GM12878 (cell line): ENCODE data around the gene THADA. TPM values are rescaled to one million over a fixed set of nuclear protein-coding genes. Genes with fewer than 3 reads are reported as not detected.

Source experiments
- ATAC-seq: fragments of 200-7000 bp; cut with Tn5 transposase; 3 replicates; pipeline ENCODE4 v1.9.1; 2020; ENCODE audit warnings: mild to moderate bottlenecking, moderate library complexity
- BruUV-seq: library from RNA; stranded (reverse); fragments of 400-500 nt; replicated peaks from 2 replicates; lab custom pipeline; 2021; lab: Mats Ljungman, UMichigan
- CTCF ChIA-PET: fragments of 300-600 bp; sonication (Branson Sonifier 250); formaldehyde crosslinking; extraction: SDS; loops from one replicate; lab custom pipeline; 2021; ENCODE audit warnings: inconsistent platforms; lab: Yijun Ruan, JAX
- POLR2A ChIA-PET: fragments of 350-600 bp; formaldehyde crosslinking; extraction: SDS; loops from one replicate; lab custom pipeline; 2021; ENCODE audit warnings: inconsistent platforms; lab: Charles Lee
- RAD21 ChIA-PET: fragments of 300-600 bp; sonication (Branson Sonifier 250); formaldehyde crosslinking; loops from one replicate; lab custom pipeline; 2023; ENCODE audit warnings: antibody characterized with exemption; ENCODE audit not compliant: unreplicated experiment; lab: Charles Lee
- SMC1A ChIA-PET: fragments of 300-600 bp; sonication (Branson Sonifier 250); formaldehyde crosslinking; loops from one replicate; lab custom pipeline; 2023; ENCODE audit not compliant: unreplicated experiment, uncharacterized antibody; lab: Charles Lee
- DNase-seq: peaks from one replicate; pipeline ENCODE4 v3.0.0-alpha.2; 2011; ENCODE audit warnings: low read depth, low spot score
- FAIRE-seq: peaks from 3 replicates; lab custom pipeline; 2011; peaks lifted over from hg19 to GRCh38; lab: Jason Lieb, UNC
- H2AFZ ChIP-seq: 2 replicates; pipeline ENCODE4 v1.6.0; 2011; ENCODE audit warnings: low read depth, low read length, control low read depth; ENCODE audit not compliant: control insufficient read depth
- H3K27ac ChIP-seq: 2 replicates; pipeline ENCODE4 v1.5.1; 2011; ENCODE audit warnings: control low read depth; ENCODE audit not compliant: control insufficient read depth, insufficient read depth
- H3K27me3 ChIP-seq, 2 experiments: replicated peaks in 1 of 2; 2 replicates each; pipeline versions ENCODE4 v1.6.0 to v1.6.1; 2011; ENCODE audit warnings: low read length in 1 of 2; ENCODE audit not compliant: control insufficient read depth in 2 of 2, insufficient read depth in 2 of 2
- H3K36me3 ChIP-seq, 2 experiments: 2 replicates each; pipeline ENCODE4 v1.5.1; 2011; ENCODE audit warnings: low read length in 1 of 2; ENCODE audit not compliant: control insufficient read depth in 2 of 2, insufficient read depth in 2 of 2
- H3K4me1 ChIP-seq: 2 replicates; pipeline ENCODE4 v1.6.1; 2011; ENCODE audit warnings: mild to moderate bottlenecking, low read length, moderate library complexity, mixed read lengths; ENCODE audit not compliant: control insufficient read depth, insufficient read depth
- H3K4me2 ChIP-seq: 2 replicates; pipeline ENCODE4 v1.6.0; 2011; ENCODE audit warnings: control low read depth; ENCODE audit not compliant: control insufficient read depth, insufficient read depth
- H3K4me3 ChIP-seq: fragments of 200-600 bp; sonication (generic); 2 replicates; pipeline ENCODE4 v1.5.1; 2016
- H3K79me2 ChIP-seq: 2 replicates; pipeline ENCODE4 v1.6.0; 2011; ENCODE audit warnings: low read length; ENCODE audit not compliant: control insufficient read depth, insufficient read depth
- H3K9ac ChIP-seq: 2 replicates; pipeline ENCODE4 v1.8.0; 2011; ENCODE audit warnings: low read length, control low read depth, mixed read lengths; ENCODE audit not compliant: control insufficient read depth, insufficient read depth
- H3K9me3 ChIP-seq: replicated peaks from 3 replicates; pipeline ENCODE4 v1.5.1; 2011; ENCODE audit warnings: mild to moderate bottlenecking, low read length; ENCODE audit not compliant: control insufficient read depth, insufficient read depth
- H4K20me1 ChIP-seq: 2 replicates; pipeline ENCODE4 v1.6.0; 2011; ENCODE audit not compliant: control insufficient read depth, insufficient read depth
- BACH1 ChIP-seq: fragments of 450-650 bp; IDR thresholded peaks from 2 replicates; pipeline ENCODE4 v1.6.1; 2017; ENCODE audit warnings: mild to moderate bottlenecking, borderline replicate concordance
- CHD2 ChIP-seq: IDR thresholded peaks from 2 replicates; pipeline ENCODE4 v1.6.1; 2011; ENCODE audit warnings: low read depth, low read length, improper control_type of control experiment, borderline replicate concordance
- FOXM1 ChIP-seq: IDR thresholded peaks from 2 replicates; pipeline ENCODE4 v1.6.1; 2012; ENCODE audit warnings: low read depth, mild to moderate bottlenecking, inconsistent platforms, low read length, moderate library complexity
- IRF4 ChIP-seq: IDR thresholded peaks from 2 replicates; pipeline ENCODE4 v1.6.1; 2011; ENCODE audit warnings: low read depth, low read length
- JUNB ChIP-seq: IDR thresholded peaks from 2 replicates; pipeline ENCODE4 v1.6.1; 2016; ENCODE audit warnings: antibody characterized with exemption, mild to moderate bottlenecking
- MEF2B ChIP-seq: fragments of 450-650 bp; IDR thresholded peaks from 2 replicates; pipeline ENCODE4 v1.6.1; 2018; ENCODE audit warnings: mild to moderate bottlenecking, moderate library complexity; ENCODE audit not compliant: partially characterized antibody, poor library complexity, severe bottlenecking
- STAT3 ChIP-seq: IDR thresholded peaks from 2 replicates; pipeline ENCODE4 v1.6.1; 2011; ENCODE audit warnings: low read depth, low read length, improper control_type of control experiment
- ZBTB11 ChIP-seq: fragments of 450-650 bp; formaldehyde crosslinking; IDR thresholded peaks from 2 replicates; pipeline ENCODE4 v1.5.0; 2022; ENCODE audit warnings: mild to moderate bottlenecking, missing genetic modification characterization
- ZBTB33 ChIP-seq: fragments of 450-650 bp; IDR thresholded peaks from 2 replicates; pipeline ENCODE4 v1.6.1; 2017; ENCODE audit warnings: mild to moderate bottlenecking
- ZNF24 ChIP-seq: fragments of 450-650 bp; IDR thresholded peaks from 2 replicates; pipeline ENCODE4 v1.6.1; 2017; ENCODE audit warnings: antibody characterized with exemption, mild to moderate bottlenecking
- ZNF384 ChIP-seq: IDR thresholded peaks from 2 replicates; pipeline ENCODE4 v1.6.1; 2012; ENCODE audit warnings: low read depth, mild to moderate bottlenecking, low read length, improper control_type of control experiment, borderline replicate concordance
- WGBS: methylation state at CpG from one replicate; pipeline ENCODE4 v1.1.6; 2016; ENCODE audit warnings: low lambda C conversion rate; ENCODE audit not compliant: insufficient replicate concordance, insufficient coverage; ENCODE audit errors: missing lambda C conversion rate; 5-methylcytosine and 5-hydroxymethylcytosine counted together
- in situ Hi-C: fragments of 300-500 bp; cut with MboI; formaldehyde crosslinking; loops from 9 replicates; pipeline ENCODE4 v1.14.3; 2018; ENCODE audit warnings: mixed read lengths
- intact Hi-C: fragments of 100-400 bp; cut with micrococcal nuclease; formaldehyde crosslinking; loops from one replicate; pipeline ENCODE4 v1.14.2; 2022; ENCODE audit not compliant: unreplicated experiment
- polyA plus RNA-seq, 11 experiments: library from polyadenylated mRNA; depleted of rRNA in 4 of 11; unstranded in 6 of 11; stranded (reverse) in 5 of 11; fragments of >200 nt; fragmentation: Nextera tagmentation in 4 of 11; fragmentation: Illumina TruSeq in 1 of 11; extraction: Ambion mirVana in 4 of 11; extraction: Trizol in 1 of 11; gene quantifications; 1 replicate in 1 of 11; 2 replicates in 10 of 11; pipeline versions ENCODE4 v1.2.1 to v1.2.3, GENCODE V29; 2011 to 2016; ENCODE audit warnings: inconsistent platforms in 2 of 11, missing spikeins in 2 of 11, low read depth in 1 of 11
- total RNA-seq, 4 experiments: library from RNA; depleted of rRNA in 3 of 4; stranded (reverse); fragments of >200 nt in 3 of 4; fragmentation: Illumina TruSeq in 1 of 4; extraction: Trizol in 1 of 4; gene quantifications; 2 replicates each; pipeline versions ENCODE4 v1.2.1 to v1.2.3, GENCODE V29; 2013 to 2021
- TF ChIP-seq, protein P1 (sequence below): fragments of 450-650 bp; formaldehyde crosslinking; IDR thresholded peaks from 2 replicates; pipeline ENCODE4 v1.4.0; 2020; ENCODE audit warnings: mild to moderate bottlenecking, moderate library complexity

Gene THADA
- total and polyA plus RNA-seq, 10 of the 15 experiments (the other 5 are each of a cell fraction or from before 2014, with no cell fraction given) = 14.6 to 33.2 (median 23.2) TPM

DNA sequence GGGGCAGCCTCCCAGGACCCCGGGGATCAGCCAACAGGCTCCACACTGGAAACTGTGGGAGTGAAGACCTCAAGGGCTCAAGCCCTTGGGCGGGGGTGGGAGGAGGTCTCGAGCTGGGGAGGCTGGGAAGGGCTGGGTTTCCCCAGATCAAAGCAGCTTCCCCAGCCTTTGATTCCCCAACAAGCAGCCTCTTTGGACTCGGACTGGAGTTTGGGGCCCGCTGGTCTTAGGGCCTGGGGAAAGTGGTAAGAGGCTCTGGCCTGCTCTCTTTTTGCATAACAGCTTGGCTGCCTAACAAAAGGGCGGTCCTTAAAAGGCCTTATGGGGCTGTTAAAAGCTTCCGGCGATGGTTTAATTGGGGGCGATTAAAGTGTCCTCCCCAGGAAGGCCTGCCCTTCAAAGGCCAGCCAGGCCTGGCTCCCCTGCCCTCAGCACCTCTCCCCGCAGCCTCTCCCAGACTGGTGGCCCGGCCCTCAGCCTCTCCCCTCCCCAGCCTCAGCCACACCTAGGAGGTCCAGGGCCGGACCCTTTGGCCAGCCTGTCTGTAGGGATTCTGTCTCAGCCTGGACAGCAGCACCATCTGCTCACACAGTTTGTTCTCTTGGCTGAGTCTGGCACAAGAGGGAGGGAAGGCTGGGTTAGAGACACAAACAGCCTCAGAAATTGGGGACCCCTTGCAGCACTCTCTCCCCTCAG, 409.0 kb downstream of the THADA start:
- Histone ChIP-seq H3K27me3 (no peaks in the 10 kb centered on the region), H3K4me1 (no peaks in the 10 kb centered on the region), H4K20me1 (no peaks in the 10 kb centered on the region; the same call in 1 of the 2 replicates), H3K27ac (no peak overlapping the region), H3K9ac (no peak overlapping the region), H3K9me3 (no peaks in the 10 kb centered on the region), H3K4me3 (no peak overlapping the region), H3K79me2 (no peaks in the 10 kb centered on the region), H2AFZ (no peak overlapping the region), H3K36me3 (no peaks in the 10 kb centered on the region), H3K4me2 (no peak overlapping the region)
- DNase-seq = no peak
- in situ Hi-C loops (no loop called here), intact Hi-C loops (no loop called here)
- ChIA-PET POLR2A (no interaction called here), RAD21 (no interaction called here), SMC1A (interaction anchor here (1.3 to 1.8 kb wide), 2 partner anchors 10 to 17 kb away, joined by 3 to 4 read pairs; no protein-coding TSS in a partner anchor), CTCF (interaction anchor here (0.9 kb wide), 1 partner anchor 17 kb away, joined by 3 read pairs; no protein-coding TSS in a partner anchor)
- no peak for FAIRE-seq
- no TSS peak for BruUV-seq
- no peak for ATAC-seq
- WGBS = 69% methylated on average over 11 of the region's 12 CpGs
- TF ChIP-seq ZNF24 (no peak), ZBTB33 (no peak), ZNF384 (no peak), IRF4 (no peak), BACH1 (no peak), FOXM1 (no peak), CHD2 (no peak), MEF2B (no peak), ZBTB11 (CRISPR knock-in tag) (no peak), JUNB (no peak), STAT3 (no peak)
- TF ChIP-seq, protein P1, sequence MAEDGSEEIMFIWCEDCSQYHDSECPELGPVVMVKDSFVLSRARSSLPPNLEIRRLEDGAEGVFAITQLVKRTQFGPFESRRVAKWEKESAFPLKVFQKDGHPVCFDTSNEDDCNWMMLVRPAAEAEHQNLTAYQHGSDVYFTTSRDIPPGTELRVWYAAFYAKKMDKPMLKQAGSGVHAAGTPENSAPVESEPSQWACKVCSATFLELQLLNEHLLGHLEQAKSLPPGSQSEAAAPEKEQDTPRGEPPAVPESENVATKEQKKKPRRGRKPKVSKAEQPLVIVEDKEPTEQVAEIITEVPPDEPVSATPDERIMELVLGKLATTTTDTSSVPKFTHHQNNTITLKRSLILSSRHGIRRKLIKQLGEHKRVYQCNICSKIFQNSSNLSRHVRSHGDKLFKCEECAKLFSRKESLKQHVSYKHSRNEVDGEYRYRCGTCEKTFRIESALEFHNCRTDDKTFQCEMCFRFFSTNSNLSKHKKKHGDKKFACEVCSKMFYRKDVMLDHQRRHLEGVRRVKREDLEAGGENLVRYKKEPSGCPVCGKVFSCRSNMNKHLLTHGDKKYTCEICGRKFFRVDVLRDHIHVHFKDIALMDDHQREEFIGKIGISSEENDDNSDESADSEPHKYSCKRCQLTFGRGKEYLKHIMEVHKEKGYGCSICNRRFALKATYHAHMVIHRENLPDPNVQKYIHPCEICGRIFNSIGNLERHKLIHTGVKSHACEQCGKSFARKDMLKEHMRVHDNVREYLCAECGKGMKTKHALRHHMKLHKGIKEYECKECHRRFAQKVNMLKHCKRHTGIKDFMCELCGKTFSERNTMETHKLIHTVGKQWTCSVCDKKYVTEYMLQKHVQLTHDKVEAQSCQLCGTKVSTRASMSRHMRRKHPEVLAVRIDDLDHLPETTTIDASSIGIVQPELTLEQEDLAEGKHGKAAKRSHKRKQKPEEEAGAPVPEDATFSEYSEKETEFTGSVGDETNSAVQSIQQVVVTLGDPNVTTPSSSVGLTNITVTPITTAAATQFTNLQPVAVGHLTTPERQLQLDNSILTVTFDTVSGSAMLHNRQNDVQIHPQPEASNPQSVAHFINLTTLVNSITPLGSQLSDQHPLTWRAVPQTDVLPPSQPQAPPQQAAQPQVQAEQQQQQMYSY (CRISPR knock-in tag) = no peak
